Liver (tissue), 9 donors: ENCODE measurements around the gene ADH1C. TPM values are rescaled to one million over a fixed set of nuclear protein-coding genes. Genes with fewer than 3 reads are reported as not detected.
A peak's percentile ranks its signal among the peaks of the same experiment; 100 is the strongest.

Experiments used
- DNase-seq: peaks from one replicate; pipeline ENCODE4 v3.0.0-alpha.2; 2017; ENCODE audit warnings: low spot score
- H3K27ac ChIP-seq, 2 donors: one replicate each; pipeline ENCODE4 v1.7.0; 2013; ENCODE audit warnings: inconsistent platforms in 2 of 2, low read length in 2 of 2, control low read depth in 1 of 2, low read depth in 1 of 2, mild to moderate bottlenecking in 1 of 2
- H3K27me3 ChIP-seq, 4 donors: one replicate each; pipeline versions ENCODE4 v1.6.1 to v1.7.0; 2013; ENCODE audit warnings: low read length in 3 of 4, inconsistent platforms in 1 of 4, mild to moderate bottlenecking in 1 of 4, moderate library complexity in 1 of 4; ENCODE audit not compliant: control insufficient read depth in 4 of 4, insufficient read depth in 4 of 4
- H3K36me3 ChIP-seq, 4 donors: one replicate each; pipeline versions ENCODE4 v1.6.1 to v1.7.0; 2013; ENCODE audit warnings: low read length in 3 of 4, mild to moderate bottlenecking in 3 of 4, low read depth in 1 of 4, moderate library complexity in 1 of 4; ENCODE audit not compliant: control insufficient read depth in 4 of 4, insufficient read depth in 3 of 4
- H3K4me1 ChIP-seq, 4 donors: one replicate each; pipeline versions ENCODE4 v1.6.1 to v1.7.0; 2013; ENCODE audit warnings: low read length in 3 of 4, mild to moderate bottlenecking in 3 of 4, moderate library complexity in 1 of 4; ENCODE audit not compliant: control insufficient read depth in 4 of 4, insufficient read depth in 4 of 4
- H3K4me3 ChIP-seq, 3 donors: one replicate each; pipeline versions ENCODE4 v1.6.1 to v1.7.0; 2013; ENCODE audit warnings: low read length in 3 of 3, control low read depth in 1 of 3, low read depth in 1 of 3, mild to moderate bottlenecking in 1 of 3
- H3K9ac ChIP-seq, 2 donors: one replicate each; pipeline ENCODE4 v1.7.0; 2013; ENCODE audit warnings: low read length in 2 of 2, mild to moderate bottlenecking in 2 of 2, moderate library complexity in 2 of 2, control low read depth in 1 of 2, low read depth in 1 of 2
- H3K9me3 ChIP-seq, 4 donors: one replicate each; pipeline versions ENCODE4 v1.6.1 to v1.7.0; 2013; ENCODE audit warnings: low read length in 3 of 4; ENCODE audit not compliant: control insufficient read depth in 4 of 4
- EGR1 ChIP-seq, 2 donors: IDR thresholded peaks; 2 replicates each; pipeline ENCODE4 v1.6.1; 2016 to 2018; ENCODE audit warnings: antibody characterized with exemption in 2 of 2, low read depth in 2 of 2
- FOXA1 ChIP-seq: IDR thresholded peaks from 2 replicates; pipeline ENCODE4 v1.6.1; 2016; ENCODE audit warnings: antibody characterized with exemption
- FOXA2 ChIP-seq: IDR thresholded peaks from 2 replicates; pipeline ENCODE4 v1.6.1; 2016; ENCODE audit warnings: antibody characterized with exemption
- GABPA ChIP-seq, 2 donors: IDR thresholded peaks in 1 of 2; conservative IDR thresholded peaks in 1 of 2; 2 replicates each; pipeline ENCODE4 v1.6.1; 2016; ENCODE audit warnings: antibody characterized with exemption in 2 of 2, mild to moderate bottlenecking in 1 of 2, moderate library complexity in 1 of 2
- HNF4A ChIP-seq, 2 donors: conservative IDR thresholded peaks; 2 replicates each; pipeline ENCODE4 v1.6.1; 2016; ENCODE audit warnings: antibody characterized with exemption in 2 of 2, mild to moderate bottlenecking in 2 of 2
- HNF4G ChIP-seq: IDR thresholded peaks from 2 replicates; pipeline ENCODE4 v1.6.1; 2016; ENCODE audit warnings: antibody characterized with exemption
- JUND ChIP-seq, 2 donors: IDR thresholded peaks; 2 replicates each; pipeline ENCODE4 v1.6.1; 2016; ENCODE audit warnings: antibody characterized with exemption in 2 of 2
- MAX ChIP-seq: IDR thresholded peaks from 2 replicates; pipeline ENCODE4 v1.6.1; 2016; ENCODE audit warnings: antibody characterized with exemption
- NR2F2 ChIP-seq: IDR thresholded peaks from 2 replicates; pipeline ENCODE4 v1.6.1; 2016; ENCODE audit warnings: antibody characterized with exemption
- RAD21 ChIP-seq, 2 donors: IDR thresholded peaks; 2 replicates each; pipeline ENCODE4 v1.6.1; 2016; ENCODE audit warnings: antibody characterized with exemption in 2 of 2, mild to moderate bottlenecking in 2 of 2
- REST ChIP-seq: IDR thresholded peaks from 2 replicates; pipeline ENCODE4 v1.6.1; 2016; ENCODE audit warnings: antibody characterized with exemption, mild to moderate bottlenecking
- RXRA ChIP-seq, 2 donors: IDR thresholded peaks; 2 replicates each; pipeline ENCODE4 v1.6.1; 2017 to 2018; ENCODE audit warnings: antibody characterized with exemption in 2 of 2, mild to moderate bottlenecking in 1 of 2
- SP1 ChIP-seq: IDR thresholded peaks from 2 replicates; pipeline ENCODE4 v1.6.1; 2018; ENCODE audit warnings: antibody characterized with exemption, mild to moderate bottlenecking
- TAF1 ChIP-seq: conservative IDR thresholded peaks from 2 replicates; pipeline ENCODE4 v1.6.1; 2016; ENCODE audit warnings: antibody characterized with exemption, mild to moderate bottlenecking
- YY1 ChIP-seq: IDR thresholded peaks from 2 replicates; pipeline ENCODE4 v1.6.1; 2016; ENCODE audit warnings: antibody characterized with exemption, mild to moderate bottlenecking
- ZBTB33 ChIP-seq: IDR thresholded peaks from 2 replicates; pipeline ENCODE4 v1.6.1; 2016; ENCODE audit warnings: antibody characterized with exemption
- WGBS: extraction: QIAGEN DNeasy Blood & Tissue Kit; methylation state at CpG from one replicate; pipeline ENCODE4 v1.1.7; 2013; 5-methylcytosine and 5-hydroxymethylcytosine counted together
- polyA plus RNA-seq, 2 donors: library from polyadenylated mRNA; stranded (reverse) in 1 of 2; unstranded in 1 of 2; fragments of 200-250 nt in 1 of 2; fragments of >200 nt in 1 of 2; fragmentation: Nextera tagmentation in 1 of 2; extraction: Ambion mirVana in 1 of 2; gene quantifications; one replicate each; pipeline versions ENCODE4 v1.2.1 to v1.2.3, GENCODE V29; 2013 to 2015
- total RNA-seq, 2 donors: library from RNA; depleted of rRNA; stranded (reverse); fragments of >200 nt; gene quantifications; one replicate each; pipeline ENCODE4 v1.2.3, GENCODE V29; 2014
- TF ChIP-seq, protein P1 (sequence below): fragments of 150-350 bp; IDR thresholded peaks from 2 replicates; pipeline ENCODE4 v1.5.1; 2017; ENCODE audit warnings: improper control_type of control experiment, low read depth, low read length; ENCODE audit not compliant: missing input control
- TF ChIP-seq, protein P2 (sequence below): IDR thresholded peaks from 2 replicates; pipeline ENCODE4 v1.6.1; 2016; ENCODE audit warnings: antibody characterized with exemption
- donor health status: healthy.
- donor health status: healthy.
- donor health status: healthy.
- donor health status: healthy.
- donor health status: healthy.

Gene ADH1C
- 10 to 100 TPM in 1 of 2 donors, under 1 TPM in 1; 0.84 to 74.3 TPM for total RNA-seq
- 100 to 1,000 TPM in 1 of 2 donors, 10 to 100 TPM in 1; 88.3 to 374 TPM for polyA plus RNA-seq

DNA sequence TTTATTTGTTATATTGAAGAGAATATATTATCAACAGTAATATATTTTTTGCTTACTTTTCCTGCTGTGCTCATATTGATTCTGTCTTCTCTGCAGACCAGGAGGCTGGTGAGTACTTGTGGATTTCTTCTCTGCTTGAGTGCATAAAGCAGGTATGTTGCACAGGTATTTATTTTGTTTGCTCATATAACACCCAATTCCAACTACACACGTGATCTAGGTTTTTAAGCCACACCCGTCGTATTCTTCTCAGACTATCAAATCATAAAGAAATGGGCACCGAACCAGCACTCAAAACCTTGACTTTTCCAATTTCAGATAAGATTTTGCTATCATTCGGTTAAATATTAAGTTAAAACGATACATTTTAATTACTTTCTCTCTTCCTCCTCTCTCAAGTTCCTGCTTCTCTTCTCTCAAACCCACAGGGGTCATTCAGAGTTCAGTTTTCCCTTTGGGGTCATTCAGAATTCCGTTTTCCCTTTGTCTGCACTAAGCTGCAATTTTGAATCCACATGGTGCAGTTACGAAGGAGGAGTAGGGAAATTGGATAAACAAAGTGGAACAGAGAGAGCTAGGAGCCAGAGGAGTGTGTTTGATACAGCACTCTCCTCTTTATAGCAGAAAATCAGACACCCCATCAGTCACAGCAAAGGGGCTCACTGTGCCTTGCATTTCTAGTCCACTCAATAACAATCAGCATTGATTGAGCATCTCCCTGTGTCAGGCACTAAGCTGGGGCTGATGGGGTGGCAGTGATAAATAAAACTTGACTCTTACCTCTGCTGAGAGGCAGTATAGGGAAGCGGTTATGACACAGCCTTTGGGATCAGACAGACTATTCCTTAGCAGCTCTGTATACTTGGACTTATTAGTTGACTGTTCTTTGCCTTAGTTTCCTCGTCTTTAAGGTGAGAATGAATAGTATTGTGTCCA, at the start of gene ADH1C:
Gene ADH1C (minus strand): TSS at position 145 of the 936 bp plus-strand sequence. CDS start 71 bp downstream, at position 74.
- Histone ChIP-seq H3K4me3 (peak within 1 kb of the TSS; percentile 41 to 77 (median 71)), H3K36me3 (peaks cover 0 to 3% (median 0%) of the 10 kb centered on the region in 4 donors), H3K27ac (peak within 1 kb of the TSS; percentile 78 to 80), H3K27me3 (no peaks in the 10 kb centered on the region), H3K4me1 (peaks cover 3 to 18% (median 11%) of the 10 kb centered on the region in 4 donors), H3K9me3 (no peaks in the 10 kb centered on the region), H3K9ac (peak within 1 kb of the TSS; percentile 94 to 98)
- TF ChIP-seq, protein P1, sequence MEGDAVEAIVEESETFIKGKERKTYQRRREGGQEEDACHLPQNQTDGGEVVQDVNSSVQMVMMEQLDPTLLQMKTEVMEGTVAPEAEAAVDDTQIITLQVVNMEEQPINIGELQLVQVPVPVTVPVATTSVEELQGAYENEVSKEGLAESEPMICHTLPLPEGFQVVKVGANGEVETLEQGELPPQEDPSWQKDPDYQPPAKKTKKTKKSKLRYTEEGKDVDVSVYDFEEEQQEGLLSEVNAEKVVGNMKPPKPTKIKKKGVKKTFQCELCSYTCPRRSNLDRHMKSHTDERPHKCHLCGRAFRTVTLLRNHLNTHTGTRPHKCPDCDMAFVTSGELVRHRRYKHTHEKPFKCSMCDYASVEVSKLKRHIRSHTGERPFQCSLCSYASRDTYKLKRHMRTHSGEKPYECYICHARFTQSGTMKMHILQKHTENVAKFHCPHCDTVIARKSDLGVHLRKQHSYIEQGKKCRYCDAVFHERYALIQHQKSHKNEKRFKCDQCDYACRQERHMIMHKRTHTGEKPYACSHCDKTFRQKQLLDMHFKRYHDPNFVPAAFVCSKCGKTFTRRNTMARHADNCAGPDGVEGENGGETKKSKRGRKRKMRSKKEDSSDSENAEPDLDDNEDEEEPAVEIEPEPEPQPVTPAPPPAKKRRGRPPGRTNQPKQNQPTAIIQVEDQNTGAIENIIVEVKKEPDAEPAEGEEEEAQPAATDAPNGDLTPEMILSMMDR = no peak
- TF ChIP-seq ZBTB33 = no peak
- peak in 1 of 2 donors; percentile 45 for TF ChIP-seq RAD21 (IDR thresholded peaks at IDR 0.05)
- TF ChIP-seq RXRA (IDR thresholded peaks at IDR 0.05) = peak; percentile 85 to 95
- no peak for TF ChIP-seq FOXA2
- TF ChIP-seq MAX = peak; percentile 30
- peak; percentile 98 for TF ChIP-seq TAF1
- TF ChIP-seq GABPA (IDR thresholded peaks at IDR 0.05 in 1 of 2, conservative IDR thresholded peaks at IDR 0.05 in 1 of 2) = no peak
- TF ChIP-seq, protein P2, sequence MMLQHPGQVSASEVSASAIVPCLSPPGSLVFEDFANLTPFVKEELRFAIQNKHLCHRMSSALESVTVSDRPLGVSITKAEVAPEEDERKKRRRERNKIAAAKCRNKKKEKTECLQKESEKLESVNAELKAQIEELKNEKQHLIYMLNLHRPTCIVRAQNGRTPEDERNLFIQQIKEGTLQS = no peak
- no peak for TF ChIP-seq FOXA1
- TF ChIP-seq NR2F2 = no peak
- TF ChIP-seq REST = no peak
- TF ChIP-seq YY1 = no peak
- peak in 1 of 2 donors; percentile 8 for TF ChIP-seq HNF4A (conservative IDR thresholded peaks at IDR 0.05)
- TF ChIP-seq SP1 = peak; percentile 66
- TF ChIP-seq JUND (IDR thresholded peaks at IDR 0.05) = no peak
- TF ChIP-seq EGR1 (IDR thresholded peaks at IDR 0.05; ENCODE audit: low read depth in 2 of 2) = no peak
- no peak for TF ChIP-seq HNF4G
- no peak for DNase-seq
- 30% methylated on average over 10 of the region's 10 CpGs for WGBS
